EH (cell line): ENCODE data around the gene TNF.
"Not testable (repeated sequence)": the region's sequence is repeated elsewhere in the genome, so short reads cannot be mapped to it uniquely, and the experiment has no call there.

Experiments used
- DNase-seq: peaks from one replicate; pipeline ENCODE4 v3.0.0-alpha.2; 2015; ENCODE audit warnings: low read depth

Gene TNF

DNA sequence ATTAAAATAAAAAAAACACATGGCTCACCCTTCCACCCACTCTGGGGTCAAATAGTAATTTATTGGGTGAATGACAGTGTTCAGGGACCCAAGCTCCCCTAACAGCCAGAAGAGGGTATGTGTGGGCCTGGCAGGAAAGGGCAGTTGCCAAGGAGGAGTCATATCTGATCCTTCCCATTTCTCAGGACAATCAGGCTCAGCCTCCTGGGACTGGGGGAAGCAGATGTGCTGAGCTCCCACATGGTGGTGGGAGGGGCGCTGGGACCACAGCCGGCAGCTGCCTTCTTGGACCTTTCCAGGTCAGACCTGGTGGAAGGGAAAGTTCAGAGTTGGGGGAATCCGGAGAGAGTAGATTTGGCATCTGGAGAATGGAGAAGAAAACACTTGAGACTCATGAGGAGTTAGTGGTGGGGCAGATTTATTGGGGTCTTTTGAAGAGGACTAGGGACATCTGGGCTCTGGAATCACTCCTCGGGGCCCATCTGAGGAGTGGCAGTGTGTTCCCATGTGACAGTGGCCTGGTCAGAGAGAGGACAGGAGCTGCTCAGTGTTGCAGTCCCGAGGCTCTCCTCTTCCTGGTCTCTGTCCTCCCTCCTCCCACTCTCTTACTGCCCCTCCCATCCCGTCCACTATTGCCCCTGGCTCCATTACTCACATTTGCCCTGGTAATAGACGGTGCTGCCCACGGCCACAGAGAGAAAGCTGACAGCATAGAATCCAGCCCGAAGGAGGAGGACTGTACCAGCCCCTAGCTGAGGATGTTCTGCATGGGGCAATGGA, 13.7 kb downstream of the TNF start:
- peak; percentile 37 for DNase-seq

DNA sequence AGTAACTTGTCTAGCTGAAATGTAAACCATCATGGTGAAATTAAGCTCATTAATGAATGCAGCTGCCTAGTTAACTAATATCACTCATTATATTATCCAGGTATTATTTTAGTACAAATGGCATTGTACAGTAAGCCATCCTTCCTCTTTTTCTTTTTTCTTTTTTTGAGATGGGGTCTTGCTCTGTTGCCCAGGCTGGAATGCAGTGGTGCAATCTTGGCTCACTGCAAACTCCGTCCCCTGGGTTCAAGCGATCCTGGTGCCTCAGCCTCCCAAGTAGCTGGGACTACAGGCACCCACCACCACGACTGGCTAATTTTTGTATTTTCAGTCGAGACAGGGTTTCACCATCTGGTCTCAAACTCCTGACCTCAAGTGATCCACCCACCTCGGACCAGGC, 15.3 kb downstream of the TNF start:
- DNase-seq = not testable (repeated sequence)

DNA sequence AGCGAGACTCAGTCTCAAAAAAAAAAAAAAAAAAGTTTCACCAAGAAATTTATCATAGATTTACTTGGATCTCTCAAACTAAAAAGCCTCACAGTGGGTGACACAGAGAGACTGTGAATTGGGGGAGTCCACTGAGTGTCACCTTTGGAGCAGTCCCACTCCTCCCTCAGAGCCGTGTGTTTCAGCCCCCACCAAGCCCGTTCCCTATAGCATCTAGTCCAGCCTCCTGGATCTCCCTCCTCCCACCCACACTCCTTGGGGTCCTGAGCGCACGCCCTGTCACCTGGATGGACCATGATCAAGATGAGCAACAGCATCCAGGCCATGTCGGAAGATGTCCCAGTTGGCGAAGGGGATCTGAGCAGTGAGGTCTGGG, 17.0 kb downstream of the TNF start:
- DNase-seq = no peak

GRCh38 chr6:31597006-31597405, 21.6 kb downstream of the TNF start:
- peak; percentile 55 for DNase-seq

- peak; percentile 21 for DNase-seq
Observed at GRCh38 chr6:31607317-31607716, 32.0 kb downstream of the TNF start.

- DNase-seq = no peak
Observed at GRCh38 chr6:31609519-31610406, 34.4 kb downstream of the TNF start.

GRCh38 chr6:31610968-31611367, 35.6 kb downstream of the TNF start:
- DNase-seq = no peak

DNA sequence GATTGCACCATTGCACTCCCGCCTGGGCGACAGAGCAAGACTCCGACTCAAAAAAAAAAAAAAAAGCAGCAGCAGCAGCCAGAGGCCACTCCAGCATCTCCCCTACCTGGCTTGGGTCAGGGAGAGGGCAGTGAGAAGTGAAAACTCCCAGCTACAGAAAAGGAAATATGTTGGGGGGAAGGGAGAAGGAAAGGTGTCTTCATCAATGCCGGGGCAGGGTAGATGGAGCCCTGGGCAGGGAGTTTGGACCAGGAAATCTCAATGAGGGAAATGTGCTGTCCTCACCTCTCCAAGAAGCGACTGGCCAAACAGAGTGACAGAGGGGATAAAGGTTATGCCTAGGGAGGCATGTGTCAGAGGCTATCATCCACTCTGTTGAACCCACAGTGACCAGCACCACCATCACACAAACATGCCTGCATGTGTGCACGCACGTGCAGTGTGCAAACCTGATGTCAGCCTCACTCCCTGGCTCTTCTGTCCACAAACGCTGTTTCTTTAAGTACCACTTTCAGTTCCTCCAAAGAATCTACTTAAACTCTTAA, 38.8 kb downstream of the TNF start:
- DNase-seq = no peak

DNA sequence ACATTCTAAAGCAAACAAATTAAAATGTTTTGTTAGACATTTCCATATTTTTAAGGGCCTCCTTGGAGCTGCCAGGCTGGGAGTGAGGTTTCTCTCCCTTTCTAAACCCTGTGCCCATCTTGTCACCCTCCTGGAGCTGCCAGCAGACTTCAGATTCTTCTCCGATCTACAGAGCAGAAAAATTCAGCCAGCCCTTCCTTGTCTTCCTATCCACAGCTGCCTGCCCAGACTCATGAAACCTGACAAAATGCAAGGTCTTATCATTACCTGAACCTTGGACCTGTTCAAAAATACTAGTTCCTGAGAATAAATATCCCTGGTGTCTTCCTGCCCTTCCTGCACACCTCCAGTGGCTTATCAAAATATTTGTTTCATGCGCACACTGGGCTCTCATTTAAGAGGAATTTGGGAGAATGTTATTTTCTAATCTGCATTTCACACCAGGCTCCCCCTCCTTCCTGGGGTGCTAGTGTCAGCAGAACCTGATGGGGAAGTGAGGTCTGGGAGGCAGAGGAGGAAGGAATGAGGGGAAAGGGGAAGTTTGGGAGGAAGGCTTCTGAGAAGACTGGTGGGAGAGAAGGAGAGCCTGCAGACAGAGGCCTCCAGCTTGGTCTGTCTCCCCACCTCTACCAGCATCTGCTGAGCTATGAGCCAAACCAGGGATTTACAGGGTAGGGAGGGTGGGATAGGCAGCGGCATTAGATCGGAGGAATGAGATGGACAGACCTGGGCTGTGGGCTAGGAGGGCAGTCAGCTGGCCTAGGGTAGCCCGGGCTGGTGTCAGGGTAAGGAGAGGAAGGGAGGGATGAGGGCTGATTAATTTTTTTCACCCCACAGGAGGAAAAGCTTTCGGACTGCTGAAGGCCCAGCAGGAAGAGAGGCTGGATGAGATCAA, 39.6 kb downstream of the TNF start, which contains the start of gene AIF1:
Gene AIF1, plus strand, starts transcription at position 551 of the 895 bp plus-strand sequence. Its CDS starts 96 bp downstream, at position 647.
- no peak for DNase-seq

DNA sequence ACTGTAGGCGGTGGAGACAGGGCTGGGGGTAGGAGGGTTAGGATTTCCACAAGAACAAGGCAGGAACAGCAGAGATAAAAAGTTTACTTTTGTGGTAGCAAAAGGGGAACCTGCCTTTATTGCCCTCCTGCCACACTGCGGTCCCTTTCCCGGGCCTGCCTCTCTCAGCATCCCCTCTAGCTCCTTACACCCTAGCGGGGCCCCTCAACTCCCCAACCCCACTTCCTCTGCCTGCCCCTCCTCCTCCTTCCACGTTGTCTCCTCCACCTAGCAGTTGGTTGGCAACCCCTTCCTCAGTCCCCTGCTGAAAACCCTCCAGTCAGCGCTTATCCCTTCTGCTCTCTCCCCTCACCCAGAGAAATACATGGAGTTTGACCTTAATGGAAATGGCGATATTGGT, 40.4 kb downstream of the TNF start:
- no peak for DNase-seq

GRCh38 chr6:31617010-31617409, 41.6 kb downstream of the TNF start:
- DNase-seq = no peak

DNA sequence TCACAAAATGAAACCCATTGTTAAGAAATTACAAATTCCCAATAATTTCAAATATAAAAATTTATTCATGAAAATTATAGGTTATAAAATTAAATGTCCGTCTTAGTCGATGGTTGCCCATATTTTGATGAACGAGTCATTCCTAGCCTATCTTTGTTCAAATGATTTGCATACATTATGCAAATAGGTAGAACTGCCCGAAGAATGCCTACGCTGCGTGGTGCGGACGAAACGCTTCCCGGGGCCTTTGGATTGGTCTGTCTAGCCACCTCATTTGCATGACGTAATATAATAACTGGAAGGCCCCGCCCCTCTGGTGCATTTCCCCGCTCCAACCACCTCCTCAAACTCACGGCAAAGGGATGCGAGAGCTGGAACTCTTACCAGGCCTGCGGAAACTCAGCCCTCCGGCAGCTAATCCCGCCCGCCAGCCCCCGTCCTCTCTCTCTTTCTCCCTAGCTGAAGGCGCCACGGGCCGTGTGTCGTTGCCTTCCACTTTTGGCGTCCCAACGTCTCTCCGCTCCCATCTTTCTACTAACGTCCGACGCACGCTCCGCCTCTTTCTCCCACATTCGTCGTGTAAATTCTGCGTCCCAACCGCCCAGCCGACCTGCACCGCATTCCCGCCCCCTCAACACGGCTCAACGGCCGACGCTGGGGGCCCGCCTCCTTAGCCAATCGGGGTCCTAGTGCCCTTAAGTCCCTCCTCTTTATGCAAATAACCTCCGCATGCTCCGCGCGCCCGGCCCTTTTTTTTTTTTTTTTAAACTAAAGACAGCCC, 44.6 kb downstream of the TNF start:
- peak; percentile 100 for DNase-seq

DNA sequence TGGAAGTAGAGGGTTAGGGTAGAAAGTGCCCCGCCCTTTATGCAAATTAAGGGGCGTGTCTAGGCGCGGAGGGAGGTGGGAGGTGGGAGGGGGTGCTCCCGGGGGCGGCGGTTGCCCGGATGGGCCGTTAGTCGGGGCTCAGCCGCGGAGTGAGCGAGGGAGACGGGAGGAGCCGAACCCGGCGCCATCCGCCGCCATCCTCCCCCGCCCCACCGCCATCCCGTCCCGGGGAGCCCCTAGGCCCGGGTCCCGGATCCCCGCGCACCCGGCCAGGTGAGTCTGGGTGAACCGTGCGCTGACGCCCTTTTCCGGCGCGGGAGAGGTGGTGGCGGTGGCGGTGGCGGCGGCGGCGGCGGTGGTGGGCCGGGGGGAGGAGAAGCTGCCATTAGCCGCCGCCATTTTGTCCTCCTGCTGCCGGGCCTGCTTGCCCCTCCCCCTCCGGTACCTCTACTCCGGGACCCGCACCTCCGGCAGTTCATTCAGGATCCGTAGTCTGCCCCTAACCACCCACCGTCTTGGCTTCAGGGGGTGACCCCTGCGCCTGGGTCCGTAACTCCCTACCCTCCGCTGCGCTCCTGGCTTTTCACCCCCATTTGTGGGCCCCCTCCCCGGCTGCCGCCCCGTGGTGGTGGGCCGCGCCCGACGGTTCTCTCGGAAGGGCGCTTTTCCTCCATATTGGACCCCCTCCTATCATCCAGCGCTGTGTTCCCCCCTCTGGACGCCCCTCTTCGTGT, 45.4 kb downstream of the TNF start, which contains the start of gene PRRC2A:
Gene PRRC2A, plus strand, starts transcription at position 130 of the 734 bp plus-strand sequence. CDS start 2,075 bp downstream, outside the sequence.
- DNase-seq = no peak

DNA sequence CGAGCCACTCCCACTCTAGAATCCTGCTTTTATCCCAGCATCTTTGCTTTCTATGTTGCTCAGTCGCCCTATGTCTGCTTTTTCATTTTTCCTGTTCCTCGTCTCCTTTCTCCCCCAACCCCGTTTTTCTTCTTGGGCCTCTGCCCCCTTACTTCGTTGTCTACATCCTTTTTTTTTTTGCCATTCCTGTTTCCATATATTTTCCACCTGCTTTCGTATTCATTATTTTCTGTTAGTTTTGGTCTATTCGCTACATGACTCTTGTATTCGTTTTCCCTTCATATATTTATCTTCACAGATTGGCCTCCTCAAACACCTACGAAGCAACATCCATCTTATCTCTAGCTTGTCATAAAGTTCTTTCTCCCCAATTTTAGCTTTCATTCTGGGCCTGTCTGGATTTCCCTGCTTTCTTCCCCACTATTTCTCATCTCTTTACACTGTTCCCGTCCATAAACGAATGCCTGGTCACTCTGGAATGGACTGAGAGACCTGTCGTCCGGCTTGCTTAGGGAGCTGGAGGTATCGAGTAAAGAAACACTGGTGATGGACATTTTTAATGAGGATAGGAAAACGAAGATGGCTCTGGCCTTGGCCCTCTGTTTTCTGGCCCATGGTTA, 46.1 kb downstream of the TNF start:
- DNase-seq = no peak

DNA sequence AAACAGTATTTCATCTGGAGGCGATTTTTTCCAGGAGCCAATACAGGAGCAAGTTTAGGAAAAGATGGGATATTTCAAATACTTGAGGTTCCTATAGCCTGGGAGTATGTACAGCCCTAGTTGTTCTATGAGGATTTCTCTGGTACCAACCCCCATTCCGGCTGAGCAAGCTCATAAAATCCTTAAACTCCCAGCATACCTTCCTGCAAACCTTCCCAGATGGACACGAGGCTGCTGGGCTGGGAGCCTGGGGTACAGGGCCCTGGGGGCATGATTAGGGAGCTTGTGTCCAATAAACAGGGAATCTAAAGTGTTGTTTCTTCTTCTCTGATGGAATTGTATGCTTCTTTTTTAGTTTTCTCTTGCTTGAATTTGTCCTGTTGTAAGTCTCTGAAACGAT, 46.6 kb downstream of the TNF start:
- peak; percentile 75 for DNase-seq

- DNase-seq = no peak
Observed at GRCh38 chr6:31622684-31623091, 47.3 kb downstream of the TNF start.

DNA sequence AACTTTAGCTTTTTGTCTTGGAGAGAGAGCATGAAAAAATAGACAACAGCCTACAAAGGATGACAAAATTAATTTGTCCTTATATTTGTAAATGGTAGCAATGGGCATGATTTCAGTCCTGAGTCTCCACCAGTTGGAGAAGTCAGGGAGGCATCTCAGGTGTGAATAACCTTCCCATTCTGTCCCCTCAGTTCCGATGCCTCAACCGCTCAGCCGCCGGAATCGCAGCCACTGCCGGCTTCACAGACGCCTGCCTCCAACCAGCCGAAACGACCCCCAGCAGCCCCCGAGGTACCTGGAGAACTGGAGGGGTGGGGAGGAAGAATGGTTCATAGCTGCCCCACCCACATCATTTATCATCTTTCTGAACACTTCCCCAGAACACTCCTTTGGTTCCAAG, 48.7 kb downstream of the TNF start:
- DNase-seq = no peak

- no peak for DNase-seq
Observed at GRCh38 chr6:31626952-31627351, 51.6 kb downstream of the TNF start.

DNA sequence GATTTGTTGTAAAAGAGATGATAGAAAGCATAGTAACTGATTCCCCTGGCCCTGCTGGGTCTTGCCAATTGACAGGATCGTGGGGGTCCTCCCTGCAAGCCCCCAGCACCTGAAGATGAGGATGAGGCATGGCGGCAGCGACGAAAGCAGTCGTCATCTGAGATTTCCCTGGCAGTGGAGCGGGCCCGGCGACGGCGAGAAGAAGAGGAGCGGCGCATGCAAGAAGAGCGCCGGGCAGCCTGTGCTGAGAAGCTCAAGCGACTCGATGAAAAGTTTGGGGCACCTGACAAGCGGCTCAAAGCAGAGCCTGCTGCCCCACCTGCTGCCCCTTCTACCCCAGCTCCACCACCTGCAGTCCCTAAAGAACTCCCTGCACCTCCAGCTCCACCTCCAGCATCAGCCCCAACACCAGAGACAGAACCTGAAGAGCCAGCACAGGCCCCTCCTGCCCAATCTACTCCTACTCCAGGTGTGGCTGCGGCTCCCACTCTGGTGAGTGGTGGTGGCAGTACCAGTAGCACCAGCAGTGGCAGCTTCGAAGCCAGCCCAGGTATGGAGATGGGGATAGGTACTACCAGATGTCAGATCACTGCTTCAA, 52.4 kb downstream of the TNF start:
- DNase-seq = no peak
